Endothelial cell of umbilical vein (primary cell): ENCODE data around the gene SV2C. TPM values are rescaled to one million over a fixed set of nuclear protein-coding genes. Genes with fewer than 3 reads are reported as not detected.

ENCODE experiments used
- BruUV-seq: library from RNA; stranded (reverse); fragments of 400-500 nt; replicated peaks from 2 replicates; lab custom pipeline; 2021; lab: Mats Ljungman, UMichigan
- CTCF ChIA-PET: fragments of 300-600, 350-600 bp; sonication (Branson Sonifier 250); formaldehyde crosslinking; loops from one replicate; lab custom pipeline; 2021; ENCODE audit warnings: antibody characterized with exemption, inconsistent platforms; lab: Charles Lee
- POLR2A ChIA-PET: fragments of 300-600, 350-600 bp; sonication (Branson Sonifier 250); formaldehyde crosslinking; loops from one replicate; lab custom pipeline; 2021; ENCODE audit warnings: antibody characterized with exemption, inconsistent platforms; lab: Charles Lee
- DNase-seq: peaks from one replicate; pipeline ENCODE4 v3.0.0-alpha.2; 2011; ENCODE audit warnings: low read depth, low spot score
- FAIRE-seq: peaks from 2 replicates; lab custom pipeline; 2011; peaks lifted over from hg19 to GRCh38; lab: Jason Lieb, UNC
- H2AFZ ChIP-seq: 2 replicates; pipeline ENCODE4 v1.6.0; 2012; ENCODE audit warnings: low read depth, low read length, control low read depth, inconsistent platforms
- H3K27ac ChIP-seq: 2 replicates; pipeline ENCODE4 v1.5.1; 2011; ENCODE audit warnings: low read depth, mild to moderate bottlenecking, control low read depth, low read length, moderate library complexity; ENCODE audit not compliant: insufficient read depth
- H3K27me3 ChIP-seq, 2 experiments: 2 replicates each; pipeline versions ENCODE4 v1.6.0 to v1.6.1; 2011; ENCODE audit warnings: low read length in 2 of 2, mixed read lengths in 1 of 2; ENCODE audit not compliant: control insufficient read depth in 2 of 2, insufficient read depth in 2 of 2
- H3K36me3 ChIP-seq, 2 experiments: 2 replicates in 1 of 2; 3 replicates in 1 of 2; pipeline ENCODE4 v1.5.1; 2011; ENCODE audit warnings: low read length in 2 of 2, mild to moderate bottlenecking in 1 of 2, moderate library complexity in 1 of 2; ENCODE audit not compliant: control insufficient read depth in 2 of 2, insufficient read depth in 2 of 2; ENCODE audit errors: extremely low read depth in 1 of 2
- H3K4me1 ChIP-seq: 3 replicates; pipeline ENCODE4 v1.5.1; 2011; ENCODE audit warnings: mild to moderate bottlenecking, low read length; ENCODE audit not compliant: control insufficient read depth, insufficient read depth; ENCODE audit errors: extremely low read depth
- H3K4me2 ChIP-seq: 2 replicates; pipeline ENCODE4 v1.6.1; 2011; ENCODE audit warnings: low read length, control low read depth, mixed read lengths; ENCODE audit not compliant: insufficient read depth
- H3K4me3 ChIP-seq, 3 experiments: fragments of 200-600 bp in 1 of 3; sonication (generic), shearing (Covaris generic) in 1 of 3; replicated peaks in 1 of 3; 2 replicates each; pipeline ENCODE4 v1.5.1; 2011 to 2016; ENCODE audit warnings: control low read depth in 3 of 3, low read length in 3 of 3, mild to moderate bottlenecking in 2 of 3, inconsistent platforms in 1 of 3, low read depth in 1 of 3, moderate library complexity in 1 of 3; ENCODE audit not compliant: insufficient read depth in 1 of 3
- H3K79me2 ChIP-seq: 2 replicates; pipeline ENCODE4 v1.6.0; 2012; ENCODE audit warnings: low read length, inconsistent platforms; ENCODE audit not compliant: control insufficient read depth, insufficient read depth
- H3K9ac ChIP-seq: replicated peaks from 2 replicates; pipeline ENCODE3; 2011; ENCODE audit warnings: low read length, control low read depth; ENCODE audit not compliant: insufficient read depth; ENCODE audit errors: extremely low read depth
- H3K9me1 ChIP-seq: replicated peaks from 3 replicates; pipeline ENCODE4 v1.6.0; 2011; ENCODE audit warnings: mild to moderate bottlenecking, low read length; ENCODE audit not compliant: control insufficient read depth, insufficient read depth; ENCODE audit errors: extremely low read depth
- H3K9me3 ChIP-seq: replicated peaks from 2 replicates; pipeline ENCODE4 v1.5.1; 2012; ENCODE audit warnings: low read length, inconsistent platforms; ENCODE audit not compliant: control insufficient read depth, insufficient read depth
- H4K20me1 ChIP-seq: replicated peaks from 2 replicates; pipeline ENCODE3; 2011; ENCODE audit warnings: mild to moderate bottlenecking, low read length; ENCODE audit not compliant: control insufficient read depth, insufficient read depth; ENCODE audit errors: extremely low read depth
- CTCF ChIP-seq, 2 donors: IDR thresholded peaks; 1 replicate in 1 of 2; 2 replicates in 1 of 2; pipeline ENCODE4 v1.5.1; 2011; ENCODE audit warnings: low read length in 2 of 2, mild to moderate bottlenecking in 2 of 2, moderate library complexity in 2 of 2, control low read depth in 1 of 2, inconsistent platforms in 1 of 2, low read depth in 1 of 2; ENCODE audit not compliant: insufficient read depth in 1 of 2; ENCODE audit errors: extremely low read depth in 1 of 2
- EZH2 ChIP-seq: IDR thresholded peaks from 2 replicates; pipeline ENCODE4 v1.6.1; 2012; ENCODE audit warnings: borderline replicate concordance, low read depth, mild to moderate bottlenecking, moderate library complexity, low read length, inconsistent platforms; ENCODE audit not compliant: severe bottlenecking
- FOS ChIP-seq: IDR thresholded peaks from 2 replicates; pipeline ENCODE4 v1.6.1; 2011; ENCODE audit warnings: mild to moderate bottlenecking, low read length, moderate library complexity, borderline replicate concordance; ENCODE audit not compliant: insufficient read depth
- GATA2 ChIP-seq: IDR thresholded peaks from 2 replicates; pipeline ENCODE4 v1.7.0; 2011; ENCODE audit warnings: low read depth, mild to moderate bottlenecking, moderate library complexity, mixed read lengths, low read length; ENCODE audit not compliant: insufficient read length, insufficient read depth
- JUN ChIP-seq: IDR thresholded peaks from 2 replicates; pipeline ENCODE4 v1.6.1; 2011; ENCODE audit warnings: borderline replicate concordance, low read depth; ENCODE audit not compliant: insufficient read length, insufficient read depth
- MYC ChIP-seq: IDR thresholded peaks from one replicate; pipeline ENCODE4 v1.6.1; 2011; ENCODE audit warnings: mild to moderate bottlenecking, low read depth, low read length
- POLR2A ChIP-seq: IDR thresholded peaks from 2 replicates; pipeline ENCODE4 v1.6.1; 2012; ENCODE audit warnings: low read depth, mild to moderate bottlenecking, control low read depth, low read length
- POLR2AphosphoS5 ChIP-seq: IDR thresholded peaks from 2 replicates; pipeline ENCODE4 v1.6.1; 2012; ENCODE audit warnings: low read depth, mild to moderate bottlenecking, control low read depth, low read length, moderate library complexity; ENCODE audit not compliant: insufficient read depth
- dilution Hi-C: fragments of 300-500 bp; cut with MboI; formaldehyde crosslinking; loops from one replicate; pipeline ENCODE4 v1.15.0; 2019; ENCODE audit warnings: low sequenced_read_pairs; ENCODE audit not compliant: extremely low pct_ligation_motif_present
- intact Hi-C: fragments of 100-400 bp; cut with micrococcal nuclease; formaldehyde crosslinking; loops from one replicate; pipeline ENCODE4 v1.10.0; 2022
- polyA plus RNA-seq, 4 experiments: library from polyadenylated mRNA; depleted of rRNA in 3 of 4; stranded (reverse) in 3 of 4; unstranded in 1 of 4; fragments of >200 nt; gene quantifications; 2 replicates each; pipeline versions ENCODE4 v1.2.1 to v1.2.3, GENCODE V29; 2011 to 2012; ENCODE audit warnings: missing spikeins in 1 of 4
- total RNA-seq: library from RNA; stranded (reverse); gene quantifications from 2 replicates; pipeline ENCODE4 v1.2.3, GENCODE V29; 2021
- TF ChIP-seq, protein P1 (sequence below): IDR thresholded peaks from 2 replicates; pipeline ENCODE4 v1.6.1; 2011; ENCODE audit not compliant: insufficient read depth, insufficient read length

SV2C gene
- total and polyA plus RNA-seq, 2 donors (not counting 3 experiments of a cell fraction or from before 2014, with no cell fraction given) = not detected

DNA sequence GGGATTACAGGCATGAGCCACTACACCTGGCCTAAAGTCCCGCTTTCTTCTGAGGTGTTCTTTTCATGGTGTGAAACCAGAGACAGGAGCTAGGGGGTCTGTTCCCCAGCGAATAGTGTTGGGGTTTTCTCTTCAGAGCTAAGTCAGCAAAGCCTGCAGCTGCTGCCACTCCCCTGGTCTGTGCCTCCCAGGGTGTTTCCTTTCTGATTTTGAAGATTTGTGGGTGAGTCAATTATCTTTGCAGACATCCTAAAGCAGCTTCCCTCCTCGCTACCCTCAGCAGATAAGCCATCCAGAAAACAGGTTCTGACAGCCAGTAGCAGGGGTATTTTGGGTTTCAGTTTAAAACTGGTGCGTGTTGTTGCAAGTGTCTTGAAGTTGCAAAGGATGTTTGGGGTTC, 247.9 kb downstream of the SV2C start:
- H3K4me1 ChIP-seq = no peaks in the 10 kb centered on the region
- no peak overlapping the region for H3K4me2 ChIP-seq
- no peak overlapping the region for H3K9ac ChIP-seq
- dilution Hi-C loops = no loop called here
- peaks cover 2% of the 10 kb centered on the region in 2 experiments for H3K27me3 ChIP-seq
- no peaks in the 10 kb centered on the region for H3K36me3 ChIP-seq
- DNase-seq = no peak
- FAIRE-seq = no peak
- TF ChIP-seq GATA2 (no peak), MYC (no peak), POLR2A (no peak), CTCF (IDR thresholded peaks at IDR 0.05; ENCODE audit: extremely low read depth in 1 of 2, insufficient read depth in 1 of 2, low read depth in 1 of 2, low read length in 2 of 2) (no peak), JUN (no peak), POLR2AphosphoS5 (no peak), FOS (no peak), EZH2 (no peak)
- TF ChIP-seq, protein P1, sequence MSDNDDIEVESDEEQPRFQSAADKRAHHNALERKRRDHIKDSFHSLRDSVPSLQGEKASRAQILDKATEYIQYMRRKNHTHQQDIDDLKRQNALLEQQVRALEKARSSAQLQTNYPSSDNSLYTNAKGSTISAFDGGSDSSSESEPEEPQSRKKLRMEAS = no peak
- H3K27ac ChIP-seq = no peak overlapping the region
- no peaks in the 10 kb centered on the region for H4K20me1 ChIP-seq
- POLR2A ChIA-PET = no interaction called here
- no peaks in the 10 kb centered on the region for H3K9me3 ChIP-seq
- BruUV-seq = no TSS peak
- no peak overlapping the region for H2AFZ ChIP-seq
- intact Hi-C loops = no loop called here
- H3K4me3 ChIP-seq = no peak overlapping the region
- CTCF ChIA-PET = interaction anchor here (0.6 kb wide), 1 partner anchor 148 kb away, joined by 3 read pairs; no protein-coding TSS in a partner anchor
- H3K79me2 ChIP-seq = no peaks in the 10 kb centered on the region
- H3K9me1 ChIP-seq = no peaks in the 10 kb centered on the region
